ENCODE measurements around the gene PLAAT4. TPM values are rescaled to one million over a fixed set of nuclear protein-coding genes. Genes with fewer than 3 reads are reported as not detected.
"Not testable (repeated sequence)": the region's sequence is repeated elsewhere in the genome, so short reads cannot be mapped to it uniquely, and the experiment has no call there.

PLAAT4 gene
- polyA plus RNA-seq, 6 donors from 2014 or later, result 31.7 to 72.1 (median 42.2) TPM

DNA sequence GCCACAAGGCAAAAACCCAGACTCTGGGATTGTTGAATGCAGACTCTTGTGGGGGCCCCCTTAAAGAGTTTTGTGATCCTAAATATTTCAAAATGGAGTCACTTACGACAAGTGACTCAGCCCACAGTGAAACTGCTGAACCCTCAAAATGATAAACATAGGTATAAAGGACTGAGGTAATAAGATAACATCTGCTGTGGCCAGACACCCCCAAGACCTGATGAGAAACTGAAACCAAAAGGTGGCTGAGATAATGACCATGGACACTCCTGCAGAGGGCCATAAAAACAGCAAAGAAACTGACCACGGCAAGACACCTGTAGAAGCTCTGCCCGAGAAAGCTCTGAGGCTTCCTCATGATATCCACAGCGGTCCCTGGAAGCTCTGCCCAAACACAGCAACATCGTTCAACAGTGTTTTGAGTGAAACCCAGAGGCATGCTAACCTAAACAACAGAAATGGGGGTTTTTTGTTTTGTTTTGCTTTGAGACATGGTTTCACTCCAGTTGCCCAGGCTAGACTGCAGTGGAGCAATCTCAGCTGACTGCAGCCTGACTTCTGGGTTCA is 1.6 kb upstream of the PLAAT4 start:
- no peaks in the 10 kb centered on the region for H3K36me3 Mint-ChIP-seq
- ATAC-seq (ENCODE audit: low read depth in 2 of 2) (peak in 1 of 2 donors; percentile 29), DNase-seq (no peak)
- peaks cover 0 to 9% (median 0%) of the 10 kb centered on the region in 3 donors for H3K27me3 Mint-ChIP-seq
- H3K27ac Mint-ChIP-seq, result peak overlapping the region in 2 of 6 donors; percentile 38 to 87
- no peaks in the 10 kb centered on the region for H3K9me3 Mint-ChIP-seq
- peaks cover 32 to 45% (median 35%) of the 10 kb centered on the region in 3 donors for H3K4me1 Mint-ChIP-seq
- peak overlapping the region in 3 of 8 donors; percentile 15 to 47 (median 31) for H3K4me3 Mint-ChIP-seq

DNA sequence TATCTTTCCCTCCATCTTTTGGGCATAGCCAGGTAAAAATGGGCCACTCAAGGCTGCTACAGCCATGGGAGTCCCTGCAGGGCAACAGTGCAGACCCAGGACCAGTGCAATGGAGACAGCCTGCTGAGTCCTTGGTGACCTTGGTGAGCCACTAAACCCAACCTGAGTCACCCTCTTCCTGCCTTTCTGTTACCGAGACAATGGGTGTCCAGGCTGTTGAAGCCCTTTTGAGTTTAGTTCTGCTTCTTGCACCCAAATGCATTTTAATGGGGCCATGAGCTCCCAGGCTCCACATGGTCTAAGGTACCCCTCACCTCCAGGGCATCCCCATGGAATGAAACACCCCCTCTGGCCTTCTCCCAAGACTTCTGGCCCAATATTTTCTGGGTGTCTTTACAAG is 874 bp upstream of the PLAAT4 start:
- Mint-ChIP-seq H3K27ac (peak overlapping the region in 4 of 6 donors; percentile 58 to 87 (median 64)), H3K4me3 (peak overlapping the region in 7 of 8 donors; percentile 80 to 94 (median 89)), H3K4me1 (peaks cover 32 to 47% (median 35%) of the 10 kb centered on the region in 3 donors), H3K9me3 (no peaks in the 10 kb centered on the region), H3K36me3 (no peaks in the 10 kb centered on the region), H3K27me3 (peaks cover 0 to 9% (median 0%) of the 10 kb centered on the region in 3 donors)
- ATAC-seq (ENCODE audit: low read depth in 2 of 2) (no peak), DNase-seq (no peak)

DNA sequence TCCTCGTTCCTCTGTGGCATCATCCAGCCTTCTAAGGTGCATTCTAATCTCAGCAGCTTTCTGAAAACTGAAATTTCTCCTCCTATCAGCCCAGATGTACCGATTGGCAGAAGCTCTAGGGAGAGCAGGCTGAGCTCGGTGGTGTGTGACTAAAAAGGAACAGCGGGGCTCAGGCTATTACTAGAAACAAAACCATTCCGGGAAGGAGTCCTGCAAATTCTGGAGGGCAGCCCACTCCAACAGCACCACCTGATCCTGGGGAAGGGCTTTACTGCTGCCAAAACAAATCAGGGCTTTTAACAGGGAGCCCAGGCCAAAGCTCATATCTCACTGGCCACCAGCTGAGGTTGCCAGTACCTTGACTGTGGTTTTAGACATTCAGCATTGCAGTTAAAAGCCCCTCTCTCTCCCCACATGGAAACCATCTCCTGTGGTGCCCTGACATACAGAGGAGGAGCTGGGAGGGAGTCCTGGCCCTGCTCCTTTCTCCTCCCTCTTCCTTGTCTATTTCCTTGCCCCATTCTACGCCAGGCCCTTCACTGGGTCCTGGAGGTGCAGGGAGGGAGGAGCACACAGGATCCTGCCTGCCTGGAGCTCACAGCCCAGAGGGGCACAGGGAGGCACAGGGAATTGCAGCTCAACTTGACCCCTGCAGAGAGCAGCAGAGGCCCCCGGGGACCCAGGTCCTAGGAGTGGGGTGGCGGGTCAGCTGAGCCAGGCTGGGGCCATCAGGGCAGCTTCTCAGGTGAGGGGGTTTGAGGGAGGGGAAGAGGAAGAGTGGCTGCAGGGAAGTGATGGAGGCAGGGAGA is 889 bp downstream of the PLAAT4 start:
- ATAC-seq (ENCODE audit: low read depth in 2 of 2) (peak; percentile 35 to 47), DNase-seq (no peak)
- peak overlapping the region; percentile 80 to 94 (median 89) for H3K4me3 Mint-ChIP-seq
- H3K4me1 Mint-ChIP-seq, result peaks cover 20 to 37% (median 21%) of the 10 kb centered on the region in 3 donors
- H3K36me3 Mint-ChIP-seq, result no peaks in the 10 kb centered on the region
- peaks cover 0 to 9% (median 0%) of the 10 kb centered on the region in 3 donors for H3K27me3 Mint-ChIP-seq
- H3K27ac Mint-ChIP-seq, result peak overlapping the region in 4 of 6 donors; percentile 61 to 91 (median 86)
- H3K9me3 Mint-ChIP-seq, result no peaks in the 10 kb centered on the region

DNA sequence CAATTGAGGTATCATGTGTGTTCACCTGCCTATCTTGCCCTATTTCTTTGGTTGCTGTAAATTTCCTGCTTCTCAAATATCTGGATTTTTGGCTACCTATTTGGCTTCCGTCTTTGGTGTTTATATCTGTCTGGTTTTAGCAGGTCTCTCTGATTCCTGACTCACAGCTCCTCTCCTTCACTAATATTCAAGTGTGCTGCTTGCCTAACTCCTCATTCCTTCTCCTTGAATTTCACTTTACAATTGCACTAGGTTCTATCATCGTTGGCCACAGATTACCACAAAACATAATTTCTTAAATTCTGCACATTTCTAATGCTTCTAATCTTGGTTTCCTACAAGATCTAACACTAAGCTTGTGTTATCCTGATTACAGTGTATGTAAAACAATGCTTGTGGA is 5.9 kb downstream of the PLAAT4 start:
- H3K36me3 Mint-ChIP-seq; DNase-seq; H3K27me3 Mint-ChIP-seq; H3K27ac Mint-ChIP-seq; H3K4me3 Mint-ChIP-seq; ATAC-seq (ENCODE audit: low read depth in 2 of 2); H3K9me3 Mint-ChIP-seq: not testable (repeated sequence)
- H3K4me1 Mint-ChIP-seq, result peaks cover 17 to 37% (median 21%) of the 10 kb centered on the region in 3 donors

DNA sequence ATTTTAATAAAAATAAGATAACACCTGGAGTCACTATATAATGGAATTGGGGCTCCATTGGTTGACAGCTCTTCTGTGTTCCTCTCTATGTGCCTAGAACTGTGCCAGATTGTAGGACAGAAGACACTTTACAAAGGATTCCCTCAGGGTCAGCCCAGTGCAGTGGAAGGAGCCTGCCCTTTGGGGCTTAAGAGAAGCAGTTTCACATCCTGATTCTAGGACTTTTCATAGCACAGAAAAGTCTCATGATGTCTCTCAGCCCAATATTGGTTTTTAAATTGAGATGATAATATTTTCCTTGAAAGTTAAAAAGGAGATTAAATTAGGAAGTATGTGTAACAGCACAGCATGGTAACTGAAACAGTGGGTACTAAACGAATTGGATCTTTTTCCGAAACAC is 7.1 kb downstream of the PLAAT4 start:
- H3K4me1 Mint-ChIP-seq, result peaks cover 11 to 28% (median 13%) of the 10 kb centered on the region in 3 donors
- ATAC-seq (ENCODE audit: low read depth in 2 of 2), result peak; percentile 78 to 82
- DNase-seq, result peak; percentile 24
- no peaks in the 10 kb centered on the region for H3K9me3 Mint-ChIP-seq
- peak overlapping the region in 1 of 6 donors; percentile 27 for H3K27ac Mint-ChIP-seq
- no peaks in the 10 kb centered on the region for H3K27me3 Mint-ChIP-seq
- no peak overlapping the region for H3K4me3 Mint-ChIP-seq
- H3K36me3 Mint-ChIP-seq, result no peaks in the 10 kb centered on the region

DNA sequence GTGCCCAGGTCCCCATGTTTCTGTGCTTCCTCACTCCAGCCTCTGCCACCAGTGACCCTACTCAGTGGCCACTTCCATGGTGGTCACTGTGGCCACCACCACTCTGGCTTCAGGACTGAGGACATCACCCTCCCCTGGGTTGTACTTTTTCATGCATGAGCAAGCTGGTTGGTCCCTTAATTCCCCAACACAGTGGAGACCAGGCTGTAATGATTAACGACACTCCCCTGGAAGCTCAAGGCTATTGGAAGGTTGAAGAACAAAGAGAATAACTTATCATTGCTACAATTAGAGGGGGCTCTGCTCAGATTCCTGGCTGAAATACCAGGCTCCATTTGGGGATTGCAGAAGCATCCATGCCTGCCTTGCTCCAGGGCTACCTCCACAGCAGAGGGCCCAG is 10.5 kb downstream of the PLAAT4 start:
- H3K4me3 Mint-ChIP-seq, result no peak overlapping the region
- peak overlapping the region in 1 of 6 donors; percentile 33 for H3K27ac Mint-ChIP-seq
- peaks cover 16 to 29% (median 18%) of the 10 kb centered on the region in 3 donors for H3K4me1 Mint-ChIP-seq
- H3K9me3 Mint-ChIP-seq, result no peaks in the 10 kb centered on the region
- DNase-seq (no peak), ATAC-seq (ENCODE audit: low read depth in 2 of 2) (no peak)
- H3K27me3 Mint-ChIP-seq, result peaks cover 0 to 9% (median 4%) of the 10 kb centered on the region in 3 donors
- H3K36me3 Mint-ChIP-seq, result no peaks in the 10 kb centered on the region

DNA sequence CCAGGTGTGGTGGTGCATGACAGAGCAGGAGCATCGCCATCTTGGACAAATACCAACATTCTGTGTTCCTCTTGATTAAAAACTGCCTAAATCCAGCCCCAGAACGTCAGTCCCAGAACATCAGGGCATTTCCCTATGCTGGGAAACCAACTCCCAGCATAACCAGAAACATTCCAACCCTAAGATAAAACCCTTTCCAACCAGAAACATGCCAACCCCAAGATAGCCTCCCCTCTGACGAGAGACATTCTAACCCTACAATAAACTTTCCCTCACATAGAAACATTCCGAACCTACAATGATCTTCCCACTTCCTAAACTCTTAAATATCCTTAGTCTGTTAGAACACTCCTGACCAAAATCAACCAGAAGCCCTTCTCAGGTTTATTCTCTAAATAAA is 11.6 kb downstream of the PLAAT4 start:
- Mint-ChIP-seq H3K9me3 (no peaks in the 10 kb centered on the region), H3K4me1 (peaks cover 23 to 36% (median 24%) of the 10 kb centered on the region in 3 donors), H3K27me3 (peaks cover 0 to 9% (median 4%) of the 10 kb centered on the region in 3 donors), H3K27ac (peak overlapping the region in 1 of 6 donors; percentile 23), H3K36me3 (no peaks in the 10 kb centered on the region), H3K4me3 (no peak overlapping the region)
- ATAC-seq (ENCODE audit: low read depth in 2 of 2), result no peak
- no peak for DNase-seq

DNA sequence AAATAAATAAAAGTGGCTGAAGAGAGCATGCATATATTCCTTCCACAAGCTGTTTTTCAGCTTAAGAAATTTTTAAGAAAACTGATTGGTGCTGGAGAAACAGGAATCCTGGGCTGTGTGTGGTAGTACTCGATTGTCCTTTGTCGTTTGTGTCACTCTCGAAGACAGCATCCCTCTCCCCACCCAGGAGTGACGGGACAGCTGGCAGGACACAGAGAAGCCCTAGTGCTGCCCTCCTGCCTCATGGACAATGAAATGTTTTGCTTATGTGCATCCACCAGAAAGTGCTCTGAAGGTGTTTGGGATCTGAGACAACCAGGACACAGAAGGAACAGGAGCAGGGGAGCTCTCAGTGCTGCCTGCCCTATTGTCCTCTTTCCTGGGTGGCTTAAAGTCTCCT is 12.8 kb downstream of the PLAAT4 start:
- no peak overlapping the region for H3K4me3 Mint-ChIP-seq
- peaks cover 21 to 36% (median 23%) of the 10 kb centered on the region in 3 donors for H3K4me1 Mint-ChIP-seq
- no peak overlapping the region for H3K27ac Mint-ChIP-seq
- DNase-seq (no peak), ATAC-seq (ENCODE audit: low read depth in 2 of 2) (no peak)
- no peaks in the 10 kb centered on the region for H3K36me3 Mint-ChIP-seq
- H3K9me3 Mint-ChIP-seq, result no peaks in the 10 kb centered on the region
- H3K27me3 Mint-ChIP-seq, result peaks cover 0 to 9% (median 4%) of the 10 kb centered on the region in 3 donors

DNA sequence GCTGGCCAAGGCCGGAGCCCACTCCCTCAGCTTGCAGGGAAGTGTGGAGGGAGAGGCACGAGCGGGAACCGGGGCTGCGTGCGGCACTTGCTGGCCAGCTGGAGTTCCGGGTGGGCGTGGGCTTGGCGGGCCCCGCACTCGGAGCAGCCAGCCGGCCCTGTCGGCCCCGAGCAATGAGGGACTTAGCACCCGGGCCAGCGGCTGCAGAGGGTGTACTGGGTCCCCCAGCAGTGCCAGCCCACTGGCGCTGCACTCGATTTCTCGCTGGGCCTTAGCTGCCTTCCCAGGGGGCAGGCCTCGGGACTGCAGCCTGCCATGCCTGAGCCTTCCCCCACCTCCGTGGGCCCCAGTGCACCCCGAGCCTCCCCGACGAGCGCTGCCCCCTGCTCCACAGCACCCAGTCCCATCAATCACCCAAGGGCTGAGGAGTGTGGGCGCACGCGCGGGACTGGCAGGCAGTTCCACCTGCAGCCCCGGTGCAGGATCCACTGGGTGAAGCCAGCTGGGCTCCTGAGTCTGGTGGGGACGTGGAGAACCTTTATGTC is 13.6 kb downstream of the PLAAT4 start:
- not testable (repeated sequence) for H3K36me3 Mint-ChIP-seq; H3K4me3 Mint-ChIP-seq; H3K27ac Mint-ChIP-seq; ATAC-seq (ENCODE audit: low read depth in 2 of 2); H3K27me3 Mint-ChIP-seq; H3K9me3 Mint-ChIP-seq; DNase-seq
- peaks cover 23 to 38% (median 26%) of the 10 kb centered on the region in 3 donors for H3K4me1 Mint-ChIP-seq

DNA sequence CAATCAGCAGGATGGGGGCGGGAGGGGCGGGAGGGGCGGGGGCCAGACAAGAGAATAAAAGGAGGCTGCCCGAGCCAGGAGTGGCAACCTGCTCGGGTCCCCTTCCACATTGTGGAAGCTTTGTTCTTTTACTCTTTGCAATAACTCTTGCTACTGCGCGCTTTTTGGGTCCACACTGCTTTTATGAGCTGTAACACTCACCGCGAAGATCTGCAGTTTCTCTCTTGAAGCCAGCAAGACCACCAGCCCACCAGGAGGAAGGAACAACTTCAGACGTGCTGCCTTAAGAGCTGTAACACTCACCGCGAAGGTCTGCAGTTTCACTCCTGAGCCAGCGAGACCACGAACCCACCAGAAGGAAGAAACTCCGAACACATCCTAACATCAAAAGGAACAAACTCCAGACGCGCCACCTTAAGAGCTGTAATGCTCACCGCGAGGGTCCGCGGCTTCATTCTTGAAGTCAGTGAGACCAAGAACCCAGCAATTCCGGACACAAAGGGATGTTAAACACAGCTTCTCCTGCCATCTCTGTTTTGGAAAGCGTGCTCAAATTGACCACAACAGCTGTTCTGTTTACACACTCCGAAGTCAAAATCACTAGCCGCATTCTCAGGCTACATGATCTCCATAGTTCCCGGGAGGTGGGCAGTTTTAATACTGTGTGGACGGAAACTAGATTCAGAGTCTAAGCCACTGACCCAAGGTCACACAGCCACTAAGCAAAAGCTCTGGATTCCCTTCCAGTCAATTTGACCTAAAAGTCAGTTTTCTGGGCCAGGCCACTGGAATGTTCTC is 14.7 kb downstream of the PLAAT4 start:
- peaks cover 0 to 9% (median 4%) of the 10 kb centered on the region in 3 donors for H3K27me3 Mint-ChIP-seq
- H3K27ac Mint-ChIP-seq, result peak overlapping the region in 2 of 6 donors; percentile 39 to 66
- ATAC-seq (ENCODE audit: low read depth in 2 of 2), result no peak
- H3K4me1 Mint-ChIP-seq, result peaks cover 23 to 38% (median 26%) of the 10 kb centered on the region in 3 donors
- H3K4me3 Mint-ChIP-seq, result peak overlapping the region; percentile 21 to 75 (median 58)
- no peaks in the 10 kb centered on the region for H3K9me3 Mint-ChIP-seq
- H3K36me3 Mint-ChIP-seq, result no peaks in the 10 kb centered on the region
- no peak for DNase-seq

DNA sequence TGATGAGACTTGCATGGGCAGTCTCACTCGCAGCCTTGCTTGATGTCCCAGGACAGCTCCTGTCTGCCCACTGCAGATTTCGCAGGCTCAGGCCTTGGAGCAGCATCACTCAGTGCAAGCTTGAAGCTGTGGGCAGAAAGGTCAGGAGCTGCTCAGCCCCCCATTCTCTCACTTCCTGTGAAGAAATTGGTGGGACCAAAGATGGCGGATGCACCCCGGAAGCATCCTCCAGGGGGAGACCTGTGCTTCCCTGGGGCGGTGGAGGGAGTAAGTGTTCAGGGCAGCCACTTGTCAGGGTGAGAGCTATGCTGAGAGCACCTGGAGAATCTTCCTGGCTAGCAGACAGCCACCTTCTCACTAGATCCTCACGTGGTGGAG is 15.3 kb downstream of the PLAAT4 start:
- ATAC-seq (ENCODE audit: low read depth in 2 of 2) (no peak), DNase-seq (no peak)
- peaks cover 23 to 36% (median 26%) of the 10 kb centered on the region in 3 donors for H3K4me1 Mint-ChIP-seq
- peaks cover 0 to 9% (median 4%) of the 10 kb centered on the region in 3 donors for H3K27me3 Mint-ChIP-seq
- no peak overlapping the region for H3K27ac Mint-ChIP-seq
- no peaks in the 10 kb centered on the region for H3K36me3 Mint-ChIP-seq
- H3K4me3 Mint-ChIP-seq, result peak overlapping the region in 2 of 8 donors; percentile 25 to 39
- no peaks in the 10 kb centered on the region for H3K9me3 Mint-ChIP-seq

DNA sequence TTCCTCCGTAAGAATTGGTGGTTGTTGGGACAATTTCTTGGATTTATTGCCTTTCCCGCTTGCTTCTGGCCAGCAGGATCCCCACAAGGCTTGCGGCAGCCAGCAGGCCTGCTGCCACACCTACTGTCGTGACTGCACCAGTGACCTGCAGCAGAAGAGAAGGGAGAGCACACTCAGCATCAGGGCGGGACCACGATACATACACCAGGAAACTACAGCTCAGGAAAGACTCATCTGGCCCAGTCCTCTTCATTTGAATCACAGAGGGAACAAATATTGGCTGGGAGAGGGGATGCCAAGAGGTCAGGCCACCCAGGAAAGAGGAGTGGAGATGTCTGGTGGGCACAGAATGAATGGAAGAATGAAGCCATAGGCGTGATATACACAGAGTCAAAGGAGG is 16.3 kb downstream of the PLAAT4 start:
- no peak for DNase-seq
- Mint-ChIP-seq H3K4me1 (peaks cover 23 to 36% (median 26%) of the 10 kb centered on the region in 3 donors), H3K9me3 (no peaks in the 10 kb centered on the region), H3K27me3 (peaks cover 0 to 9% (median 4%) of the 10 kb centered on the region in 3 donors), H3K4me3 (peak overlapping the region in 5 of 8 donors; percentile 13 to 78 (median 50)), H3K27ac (peak overlapping the region in 4 of 6 donors; percentile 42 to 92 (median 87)), H3K36me3 (no peaks in the 10 kb centered on the region)
- no peak for ATAC-seq (ENCODE audit: low read depth in 2 of 2)

DNA sequence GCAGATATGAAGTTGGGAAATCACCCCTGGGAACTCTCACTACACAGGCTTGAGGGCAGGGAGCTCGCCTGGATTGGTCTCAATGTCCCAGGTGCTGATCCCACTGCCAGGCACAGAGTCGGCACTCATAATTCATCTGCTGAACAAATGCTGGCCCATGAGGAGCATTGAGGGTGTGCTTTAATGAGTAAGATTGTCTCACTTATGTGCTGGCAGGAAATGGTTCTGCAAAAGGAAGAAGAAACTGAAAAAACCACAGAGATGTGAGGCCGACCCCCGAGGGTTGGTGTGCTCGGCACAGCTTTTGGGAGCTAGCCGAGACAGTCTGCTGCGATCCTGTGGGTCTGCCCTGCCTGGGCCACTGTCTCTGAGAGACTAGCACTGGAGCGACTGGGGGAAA is 17.2 kb downstream of the PLAAT4 start:
- Mint-ChIP-seq H3K4me3 (peak overlapping the region; percentile 2 to 90 (median 78)), H3K27ac (peak overlapping the region; percentile 78 to 97 (median 92)), H3K27me3 (peaks cover 0 to 9% (median 4%) of the 10 kb centered on the region in 3 donors)

More for the DNA sequence above, 17.2 kb downstream of the PLAAT4 start:
- Mint-ChIP-seq H3K36me3 (no peaks in the 10 kb centered on the region), H3K9me3 (no peaks in the 10 kb centered on the region), H3K4me1 (peaks cover 23 to 36% (median 26%) of the 10 kb centered on the region in 3 donors)
- DNase-seq, result no peak
- peak; percentile 80 to 85 for ATAC-seq (ENCODE audit: low read depth in 2 of 2)

Measured in naive B cell (primary cell).